ENCODE measurements around the gene PLA2G3.

DNA sequence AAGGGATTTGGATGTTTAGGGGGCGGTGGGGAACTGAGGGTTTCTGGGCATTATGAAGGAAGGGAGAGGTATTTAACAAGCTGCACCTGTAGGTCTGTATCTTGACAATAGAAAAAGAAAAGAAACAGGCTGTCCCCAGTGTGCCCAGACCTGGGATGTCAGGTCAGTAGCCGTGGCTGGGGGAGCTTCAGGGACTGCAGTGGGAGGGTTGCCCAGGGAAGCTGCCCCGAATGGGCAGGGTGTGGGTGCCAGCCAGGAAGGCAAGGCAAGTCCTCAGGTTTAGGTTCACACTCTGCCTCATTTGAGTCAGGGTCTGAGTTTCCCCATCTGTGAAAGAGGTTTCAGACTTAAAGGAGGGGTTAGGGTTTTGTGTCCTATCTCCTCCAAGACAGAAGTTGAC lies 16.0 kb downstream of the PLA2G3 start:
- TF ChIP-seq, protein P1, sequence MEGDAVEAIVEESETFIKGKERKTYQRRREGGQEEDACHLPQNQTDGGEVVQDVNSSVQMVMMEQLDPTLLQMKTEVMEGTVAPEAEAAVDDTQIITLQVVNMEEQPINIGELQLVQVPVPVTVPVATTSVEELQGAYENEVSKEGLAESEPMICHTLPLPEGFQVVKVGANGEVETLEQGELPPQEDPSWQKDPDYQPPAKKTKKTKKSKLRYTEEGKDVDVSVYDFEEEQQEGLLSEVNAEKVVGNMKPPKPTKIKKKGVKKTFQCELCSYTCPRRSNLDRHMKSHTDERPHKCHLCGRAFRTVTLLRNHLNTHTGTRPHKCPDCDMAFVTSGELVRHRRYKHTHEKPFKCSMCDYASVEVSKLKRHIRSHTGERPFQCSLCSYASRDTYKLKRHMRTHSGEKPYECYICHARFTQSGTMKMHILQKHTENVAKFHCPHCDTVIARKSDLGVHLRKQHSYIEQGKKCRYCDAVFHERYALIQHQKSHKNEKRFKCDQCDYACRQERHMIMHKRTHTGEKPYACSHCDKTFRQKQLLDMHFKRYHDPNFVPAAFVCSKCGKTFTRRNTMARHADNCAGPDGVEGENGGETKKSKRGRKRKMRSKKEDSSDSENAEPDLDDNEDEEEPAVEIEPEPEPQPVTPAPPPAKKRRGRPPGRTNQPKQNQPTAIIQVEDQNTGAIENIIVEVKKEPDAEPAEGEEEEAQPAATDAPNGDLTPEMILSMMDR (conservative IDR thresholded peaks at IDR 0.05; ENCODE audit: low read depth, low read length), result no peak
- no peak for TF ChIP-seq EZH2 (IDR thresholded peaks at IDR 0.05; ENCODE audit: borderline replicate concordance, low read depth, low read length, poor library complexity, severe bottlenecking)
